ENCODE measurements around the gene CYBRD1.
"Not testable (repeated sequence)": the region's sequence is repeated elsewhere in the genome, so short reads cannot be mapped to it uniquely, and the experiment has no call there.

Gene CYBRD1

GRCh38 chr2:171491292-171491691 lies 31.0 kb upstream of the CYBRD1 start:
- H3K4me3 ChIP-seq (ENCODE audit: low read length): no peak overlapping the region
- H3K36me3 ChIP-seq (ENCODE audit: control insufficient read depth, insufficient read depth, low read length): no peaks in the 10 kb centered on the region
- H3K27me3 ChIP-seq (ENCODE audit: control insufficient read depth, insufficient read depth, low read length): no peaks in the 10 kb centered on the region
- no peaks in the 10 kb centered on the region for H3K9me3 ChIP-seq (ENCODE audit: control insufficient read depth, low read length)
- H3K9ac ChIP-seq (ENCODE audit: low read length): no peak overlapping the region
- no peaks in the 10 kb centered on the region for H3K4me1 ChIP-seq (ENCODE audit: control insufficient read depth, insufficient read depth, low read length)

GRCh38 chr2:171492664-171493063 lies 29.6 kb upstream of the CYBRD1 start:
- Histone ChIP-seq H3K9me3 (ENCODE audit: control insufficient read depth, low read length) (no peaks in the 10 kb centered on the region), H3K4me3 (ENCODE audit: low read length) (no peak overlapping the region), H3K9ac (ENCODE audit: low read length) (no peak overlapping the region), H3K36me3 (ENCODE audit: control insufficient read depth, insufficient read depth, low read length) (no peaks in the 10 kb centered on the region), H3K27me3 (ENCODE audit: control insufficient read depth, insufficient read depth, low read length) (no peaks in the 10 kb centered on the region), H3K4me1 (ENCODE audit: control insufficient read depth, insufficient read depth, low read length) (no peaks in the 10 kb centered on the region)

GRCh38 chr2:171497664-171498063 lies 24.6 kb upstream of the CYBRD1 start:
- H3K36me3 ChIP-seq (ENCODE audit: control insufficient read depth, insufficient read depth, low read length); H3K4me3 ChIP-seq (ENCODE audit: low read length); H3K9me3 ChIP-seq (ENCODE audit: control insufficient read depth, low read length); H3K4me1 ChIP-seq (ENCODE audit: control insufficient read depth, insufficient read depth, low read length); H3K9ac ChIP-seq (ENCODE audit: low read length); H3K27me3 ChIP-seq (ENCODE audit: control insufficient read depth, insufficient read depth, low read length): not testable (repeated sequence)

GRCh38 chr2:171505374-171505773 lies 16.9 kb upstream of the CYBRD1 start:
- Histone ChIP-seq H3K9me3 (ENCODE audit: control insufficient read depth, low read length) (no peaks in the 10 kb centered on the region), H3K4me3 (ENCODE audit: low read length) (no peak overlapping the region), H3K9ac (ENCODE audit: low read length) (no peak overlapping the region), H3K4me1 (ENCODE audit: control insufficient read depth, insufficient read depth, low read length) (no peaks in the 10 kb centered on the region), H3K36me3 (ENCODE audit: control insufficient read depth, insufficient read depth, low read length) (no peaks in the 10 kb centered on the region), H3K27me3 (ENCODE audit: control insufficient read depth, insufficient read depth, low read length) (no peaks in the 10 kb centered on the region)

DNA sequence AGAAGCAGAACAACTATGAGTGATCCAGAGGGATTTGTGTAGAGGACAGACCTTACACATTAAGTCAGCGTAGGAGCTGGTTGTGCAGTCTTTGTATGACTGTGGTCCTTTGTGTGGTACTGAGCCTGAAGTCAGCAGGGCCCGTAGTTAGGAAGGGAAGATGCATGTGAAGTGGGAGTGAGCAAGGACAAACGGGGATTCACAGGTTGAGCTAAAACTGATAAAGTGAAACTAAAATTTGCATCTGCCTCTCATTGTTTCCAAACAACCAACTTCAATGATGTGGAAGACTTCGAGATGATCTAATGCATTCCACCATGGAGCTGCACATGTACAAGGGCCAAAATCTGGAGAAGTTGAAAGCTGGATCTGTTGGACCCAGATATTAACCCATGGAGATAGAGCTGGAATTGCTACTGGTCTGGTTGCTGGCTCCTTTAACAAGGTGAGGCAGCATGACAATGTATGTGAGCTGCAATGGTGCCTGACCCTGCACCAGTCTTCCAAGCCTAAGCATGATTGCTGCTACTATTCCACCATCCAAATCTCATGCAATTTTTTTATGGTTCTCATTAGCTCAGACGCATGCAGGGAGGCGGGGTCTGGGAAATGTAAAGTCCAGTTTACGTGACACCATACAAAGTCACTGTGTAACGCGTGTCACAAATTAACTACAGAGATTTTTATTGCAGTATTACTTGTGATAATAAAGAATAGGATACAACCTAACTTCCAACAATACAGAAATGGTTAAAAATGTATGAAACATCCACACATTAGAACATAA lies 12.1 kb upstream of the CYBRD1 start:
- Histone ChIP-seq H3K4me1 (ENCODE audit: control insufficient read depth, insufficient read depth, low read length) (no peaks in the 10 kb centered on the region), H3K36me3 (ENCODE audit: control insufficient read depth, insufficient read depth, low read length) (no peaks in the 10 kb centered on the region), H3K9me3 (ENCODE audit: control insufficient read depth, low read length) (no peaks in the 10 kb centered on the region), H3K4me3 (ENCODE audit: low read length) (no peak overlapping the region), H3K27me3 (ENCODE audit: control insufficient read depth, insufficient read depth, low read length) (no peaks in the 10 kb centered on the region), H3K9ac (ENCODE audit: low read length) (no peak overlapping the region)

GRCh38 chr2:171512014-171512413 lies 10.3 kb upstream of the CYBRD1 start:
- Histone ChIP-seq H3K4me1 (ENCODE audit: control insufficient read depth, insufficient read depth, low read length) (no peaks in the 10 kb centered on the region), H3K36me3 (ENCODE audit: control insufficient read depth, insufficient read depth, low read length) (no peaks in the 10 kb centered on the region), H3K9ac (ENCODE audit: low read length) (no peak overlapping the region), H3K4me3 (ENCODE audit: low read length) (no peak overlapping the region), H3K27me3 (ENCODE audit: control insufficient read depth, insufficient read depth, low read length) (no peaks in the 10 kb centered on the region), H3K9me3 (ENCODE audit: control insufficient read depth, low read length) (no peaks in the 10 kb centered on the region)

- Histone ChIP-seq H3K4me1 (ENCODE audit: control insufficient read depth, insufficient read depth, low read length) (no peaks in the 10 kb centered on the region), H3K9ac (ENCODE audit: low read length) (no peak overlapping the region), H3K9me3 (ENCODE audit: control insufficient read depth, low read length) (no peaks in the 10 kb centered on the region), H3K27me3 (ENCODE audit: control insufficient read depth, insufficient read depth, low read length) (no peaks in the 10 kb centered on the region), H3K36me3 (ENCODE audit: control insufficient read depth, insufficient read depth, low read length) (no peaks in the 10 kb centered on the region), H3K4me3 (ENCODE audit: low read length) (no peak overlapping the region)
These were observed 9.5 kb upstream of the CYBRD1 start for GRCh38 chr2:171512683-171513195.

- no peaks in the 10 kb centered on the region for H3K36me3 ChIP-seq (ENCODE audit: control insufficient read depth, insufficient read depth, low read length)
- H3K4me3 ChIP-seq (ENCODE audit: low read length): no peak overlapping the region
- H3K4me1 ChIP-seq (ENCODE audit: control insufficient read depth, insufficient read depth, low read length): no peaks in the 10 kb centered on the region
- no peaks in the 10 kb centered on the region for H3K9me3 ChIP-seq (ENCODE audit: control insufficient read depth, low read length)
- no peak overlapping the region for H3K9ac ChIP-seq (ENCODE audit: low read length)
- H3K27me3 ChIP-seq (ENCODE audit: control insufficient read depth, insufficient read depth, low read length): no peaks in the 10 kb centered on the region
These were observed 8.5 kb upstream of the CYBRD1 start for GRCh38 chr2:171513719-171514160.

GRCh38 chr2:171514908-171515582 lies 7.2 kb upstream of the CYBRD1 start:
- H3K9me3 ChIP-seq (ENCODE audit: control insufficient read depth, low read length): no peaks in the 10 kb centered on the region
- no peak overlapping the region for H3K4me3 ChIP-seq (ENCODE audit: low read length)
- H3K4me1 ChIP-seq (ENCODE audit: control insufficient read depth, insufficient read depth, low read length): no peaks in the 10 kb centered on the region
- peaks cover 4% of the 10 kb centered on the region for H3K27me3 ChIP-seq (ENCODE audit: control insufficient read depth, insufficient read depth, low read length)
- no peak overlapping the region for H3K9ac ChIP-seq (ENCODE audit: low read length)
- H3K36me3 ChIP-seq (ENCODE audit: control insufficient read depth, insufficient read depth, low read length): no peaks in the 10 kb centered on the region

- Histone ChIP-seq H3K9ac (ENCODE audit: low read length) (no peak overlapping the region), H3K4me1 (ENCODE audit: control insufficient read depth, insufficient read depth, low read length) (no peaks in the 10 kb centered on the region), H3K9me3 (ENCODE audit: control insufficient read depth, low read length) (no peaks in the 10 kb centered on the region), H3K4me3 (ENCODE audit: low read length) (no peak overlapping the region), H3K27me3 (ENCODE audit: control insufficient read depth, insufficient read depth, low read length) (peaks cover 4% of the 10 kb centered on the region), H3K36me3 (ENCODE audit: control insufficient read depth, insufficient read depth, low read length) (no peaks in the 10 kb centered on the region)
These were observed 6.5 kb upstream of the CYBRD1 start for GRCh38 chr2:171515672-171516298.

GRCh38 chr2:171516793-171517192 lies 5.5 kb upstream of the CYBRD1 start:
- Histone ChIP-seq H3K4me3 (ENCODE audit: low read length) (no peak overlapping the region), H3K27me3 (ENCODE audit: control insufficient read depth, insufficient read depth, low read length) (peaks cover 4% of the 10 kb centered on the region), H3K9ac (ENCODE audit: low read length) (no peak overlapping the region)

GRCh38 chr2:171520471-171520870 lies 1.8 kb upstream of the CYBRD1 start:
- peaks cover 9% of the 10 kb centered on the region for H3K27me3 ChIP-seq (ENCODE audit: control insufficient read depth, insufficient read depth, low read length)
- no peak overlapping the region for H3K9ac ChIP-seq (ENCODE audit: low read length)
- H3K36me3 ChIP-seq (ENCODE audit: control insufficient read depth, insufficient read depth, low read length): no peaks in the 10 kb centered on the region
- H3K9me3 ChIP-seq (ENCODE audit: control insufficient read depth, low read length): no peaks in the 10 kb centered on the region
- peaks cover 23% of the 10 kb centered on the region for H3K4me1 ChIP-seq (ENCODE audit: control insufficient read depth, insufficient read depth, low read length)
- no peak overlapping the region for H3K4me3 ChIP-seq (ENCODE audit: low read length)

More at GRCh38 chr2:171516793-171517192, 5.5 kb upstream of the CYBRD1 start:
- Histone ChIP-seq H3K36me3 (ENCODE audit: control insufficient read depth, insufficient read depth, low read length) (no peaks in the 10 kb centered on the region), H3K9me3 (ENCODE audit: control insufficient read depth, low read length) (no peaks in the 10 kb centered on the region), H3K4me1 (ENCODE audit: control insufficient read depth, insufficient read depth, low read length) (peaks cover 6% of the 10 kb centered on the region)

Measured in mucosa of stomach (tissue), 1 donor.